Heart right ventricle (tissue), 16 donors: Measurements from ENCODE around the gene PPIP5K1. TPM values are rescaled to one million over a fixed set of nuclear protein-coding genes. Genes with fewer than 3 reads are reported as not detected.
"Not testable (repeated sequence)": the region's sequence is repeated elsewhere in the genome, so short reads cannot be mapped to it uniquely, and the experiment has no call there.

Source experiments
- ATAC-seq, 8 donors: fragments of 200-7000 bp; cut with Tn5 transposase; one replicate each; pipeline ENCODE4 v1.9.1; 2020; ENCODE audit warnings: mild to moderate bottlenecking in 8 of 8, moderate library complexity in 8 of 8, moderate number of reproducible peaks in 1 of 8
- DNase-seq, 2 donors: peaks; one replicate each; pipeline ENCODE4 v3.0.0-alpha.2; 2020
- H3K27ac ChIP-seq, 10 donors: fragments of 200-600 bp; sonication (generic) in 2 of 10; one replicate each; pipeline versions ENCODE4 v1.5.0 to v1.8.0; 2020 to 2022; ENCODE audit warnings: mild to moderate bottlenecking in 3 of 10
- H3K27me3 ChIP-seq, 7 donors: fragments of 200-600 bp; one replicate each; pipeline ENCODE4 v1.8.0; 2021 to 2022; ENCODE audit warnings: mild to moderate bottlenecking in 2 of 7
- H3K36me3 ChIP-seq, 9 donors: fragments of 200-600 bp; sonication (generic) in 1 of 9; one replicate each; pipeline versions ENCODE4 v1.5.0 to v1.8.0; 2020 to 2022; ENCODE audit warnings: mild to moderate bottlenecking in 2 of 9
- H3K4me1 ChIP-seq, 9 donors: fragments of 200-600 bp; sonication (generic) in 1 of 9; one replicate each; pipeline versions ENCODE4 v1.5.0 to v1.8.0; 2020 to 2022; ENCODE audit warnings: mild to moderate bottlenecking in 4 of 9
- H3K4me3 ChIP-seq, 10 donors: fragments of 200-600 bp; sonication (generic) in 2 of 10; one replicate each; pipeline versions ENCODE4 v1.5.0 to v1.8.0; 2020 to 2022; ENCODE audit warnings: mild to moderate bottlenecking in 7 of 10, moderate library complexity in 2 of 10
- H3K9me3 ChIP-seq, 11 donors: fragments of 200-600 bp in 10 of 11; sonication (generic) in 2 of 11; one replicate each; pipeline versions ENCODE4 v1.5.0 to v1.8.0; 2013 to 2022; ENCODE audit warnings: mild to moderate bottlenecking in 2 of 11, control low read depth in 1 of 11, moderate library complexity in 1 of 11
- WGBS, 2 donors: extraction: QIAGEN DNeasy Blood & Tissue Kit; methylation state at CpG; one replicate each; pipeline ENCODE4 v1.1.7; 2013; ENCODE audit warnings: inconsistent platforms in 1 of 2; 5-methylcytosine and 5-hydroxymethylcytosine counted together
- intact Hi-C, 10 donors: fragments of 100-400 bp; cut with DNase I; formaldehyde crosslinking; loops; one replicate each; pipeline versions ENCODE4 v1.11.1 to v1.14.2; 2022
- polyA plus RNA-seq, 2 donors: library from polyadenylated mRNA; stranded (reverse); fragments of 200-250 nt; gene quantifications; one replicate each; pipeline ENCODE4 v1.2.3, GENCODE V29; 2013
- total RNA-seq, 10 donors: library from RNA; stranded (reverse); fragmentation: NEBNext Ultra II Directional in 3 of 10; extraction: Animal tissue kit (Norgen Biotek cat#: 25700) in 3 of 10; gene quantifications; one replicate each; pipeline versions ENCODE4 v1.2.1 to v1.2.4, GENCODE V29; 2021 to 2023
- TF ChIP-seq, protein P1 (sequence below), 9 donors: fragments of 200-600 bp; sonication (generic) in 2 of 9; IDR thresholded peaks; one replicate each; pipeline versions ENCODE4 v1.5.0 to v1.8.0; 2021 to 2022; ENCODE audit warnings: antibody characterized with exemption in 9 of 9, mild to moderate bottlenecking in 5 of 9, moderate library complexity in 1 of 9
- donor health status: Arrhythmogenic right ventricular cardiomyopathy.
- donor health status: ischemic (EF 13 %, LVEDD 7.1; RV severe dilation, severe dysfunction).
- donor health status: healthy with polysubstance abuse.
- donor health status: DM: no; HTN: yes; CAD: no.
- donor health status: DM: no; HTN: no; CAD: no.
- donor health status: ischemic (EF 25% LVEDD 6.9; RV normal size, moderate dysfunction).
- donor health status: ischemic (EF 25% LVEDD 5.7; RV mildly dilated, moderate dysfunction).
- donor health status: healthy.
- donor health status: DM: yes; HTN: yes; CAD: no.
- donor health status: Ischemic cardiomyopathy.
- donor health status: ischemic (EF 35%, LVEDD 5.7; RV mildly dilated, moderate dysfunction).
- donor health status: nonischemic (EF 11% LVEDD 7.7; RV severe dilation, severe dysfunction).
- donor health status: DM: yes; HTN: yes; CAD: no.
- donor health status: PGD.
- donor health status: ischemic (EF 29% LVEDD 5.4; RV normal size, mild dysfunction).
- donor health status: nonischemic (EF 23%, LVEDD 6.1; RV moderate dilation, normal function).

Gene PPIP5K1
- total and polyA plus RNA-seq, 12 donors, result 3.2 to 33.9 (median 16.2) TPM

DNA sequence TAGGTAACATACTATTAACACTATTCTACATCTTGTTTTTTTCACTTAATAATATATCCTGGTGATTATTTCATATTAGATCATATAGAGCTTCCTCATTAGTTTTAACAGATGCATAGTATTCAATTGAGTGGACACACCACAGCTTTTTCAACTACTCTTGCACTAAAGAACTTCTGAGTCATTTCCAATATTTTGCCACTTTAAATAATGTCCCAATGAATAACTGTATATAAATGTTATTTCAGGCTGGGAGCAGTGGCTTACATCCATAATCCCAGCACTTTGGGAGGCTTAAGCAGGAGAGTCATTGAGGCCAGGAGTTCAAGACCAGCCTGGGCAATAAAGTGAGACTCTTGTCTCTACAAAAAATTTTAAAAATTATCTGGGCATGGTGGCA lies 45.7 kb downstream of the PPIP5K1 start:
- Histone ChIP-seq H3K36me3 (peaks cover 0 to 21% (median 3%) of the 10 kb centered on the region in 9 donors), H3K4me1 (no peaks in the 10 kb centered on the region), H3K27me3 (no peaks in the 10 kb centered on the region), H3K27ac (no peak overlapping the region), H3K4me3 (no peak overlapping the region), H3K9me3 (peaks cover 0 to 17% (median 4%) of the 10 kb centered on the region in 11 donors)
- TF ChIP-seq, protein P1, sequence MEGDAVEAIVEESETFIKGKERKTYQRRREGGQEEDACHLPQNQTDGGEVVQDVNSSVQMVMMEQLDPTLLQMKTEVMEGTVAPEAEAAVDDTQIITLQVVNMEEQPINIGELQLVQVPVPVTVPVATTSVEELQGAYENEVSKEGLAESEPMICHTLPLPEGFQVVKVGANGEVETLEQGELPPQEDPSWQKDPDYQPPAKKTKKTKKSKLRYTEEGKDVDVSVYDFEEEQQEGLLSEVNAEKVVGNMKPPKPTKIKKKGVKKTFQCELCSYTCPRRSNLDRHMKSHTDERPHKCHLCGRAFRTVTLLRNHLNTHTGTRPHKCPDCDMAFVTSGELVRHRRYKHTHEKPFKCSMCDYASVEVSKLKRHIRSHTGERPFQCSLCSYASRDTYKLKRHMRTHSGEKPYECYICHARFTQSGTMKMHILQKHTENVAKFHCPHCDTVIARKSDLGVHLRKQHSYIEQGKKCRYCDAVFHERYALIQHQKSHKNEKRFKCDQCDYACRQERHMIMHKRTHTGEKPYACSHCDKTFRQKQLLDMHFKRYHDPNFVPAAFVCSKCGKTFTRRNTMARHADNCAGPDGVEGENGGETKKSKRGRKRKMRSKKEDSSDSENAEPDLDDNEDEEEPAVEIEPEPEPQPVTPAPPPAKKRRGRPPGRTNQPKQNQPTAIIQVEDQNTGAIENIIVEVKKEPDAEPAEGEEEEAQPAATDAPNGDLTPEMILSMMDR (IDR thresholded peaks at IDR 0.05), result no peak
- DNase-seq (no peak), ATAC-seq (no peak)
- intact Hi-C loops, result loop anchor here in 1 of 10 donors (5.0 kb wide), 1 partner anchor 62 kb away; no protein-coding TSS in a partner anchor

DNA sequence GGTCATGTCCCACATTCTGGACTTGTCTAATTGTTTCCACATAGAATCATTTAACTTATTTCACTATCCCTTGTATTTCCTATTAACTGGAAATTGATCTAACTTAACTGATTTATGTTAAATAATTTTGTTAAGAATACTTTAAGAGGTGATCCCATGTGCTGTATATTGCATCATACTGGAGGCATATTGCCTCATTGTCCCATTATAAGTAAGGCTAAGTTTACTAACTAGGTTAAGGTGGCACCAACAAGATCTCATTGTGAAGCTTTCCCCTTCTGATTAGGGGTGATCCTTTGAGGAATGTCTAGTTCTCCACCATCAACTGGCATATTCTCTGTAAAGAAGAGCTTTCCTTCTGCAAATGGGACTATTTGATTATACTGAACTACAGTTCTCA lies 48.2 kb downstream of the PPIP5K1 start:
- Histone ChIP-seq H3K36me3 (peaks cover 0 to 20% (median 0%) of the 10 kb centered on the region in 9 donors), H3K4me3 (no peak overlapping the region), H3K9me3 (peaks cover 0 to 11% (median 4%) of the 10 kb centered on the region in 11 donors), H3K27ac (no peak overlapping the region), H3K27me3 (no peaks in the 10 kb centered on the region), H3K4me1 (no peaks in the 10 kb centered on the region)
- no peak for ATAC-seq
- intact Hi-C loops, result loop anchor here in 1 of 10 donors (5.0 kb wide), 1 partner anchor 59 kb away; no protein-coding TSS in a partner anchor
- DNase-seq, result no peak
- TF ChIP-seq, protein P1 (IDR thresholded peaks at IDR 0.05), result no peak

DNA sequence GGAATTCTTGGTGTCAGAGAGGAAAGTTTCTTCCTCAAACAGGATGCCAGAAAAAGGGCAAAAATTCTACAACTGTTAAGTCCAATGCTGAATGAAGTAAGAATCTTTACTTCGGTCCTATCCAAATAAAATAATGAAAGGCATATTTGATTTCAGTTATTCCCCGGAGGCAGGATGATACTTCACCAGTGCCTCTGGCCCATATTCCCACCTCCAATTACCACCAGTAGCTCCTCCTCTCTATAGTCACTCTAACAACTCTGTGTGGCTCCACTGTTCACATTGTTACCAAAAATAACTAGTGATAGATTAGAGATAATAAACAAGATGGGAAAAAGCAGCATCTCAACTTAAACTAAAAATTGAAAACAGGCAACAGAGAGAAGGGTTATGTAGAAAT lies 51.9 kb downstream of the PPIP5K1 start:
- no peaks in the 10 kb centered on the region for H3K27me3 ChIP-seq
- DNase-seq (no peak), ATAC-seq (no peak)
- no peaks in the 10 kb centered on the region for H3K9me3 ChIP-seq
- H3K27ac ChIP-seq, result no peak overlapping the region
- H3K4me3 ChIP-seq, result no peak overlapping the region
- WGBS, 2 donors, result 73 to 82% methylated on average over 2 of the region's 2 CpGs
- intact Hi-C loops, result no loop called here
- TF ChIP-seq, protein P1 (IDR thresholded peaks at IDR 0.05), result no peak
- no peaks in the 10 kb centered on the region for H3K4me1 ChIP-seq
- peaks cover 0 to 42% (median 6%) of the 10 kb centered on the region in 9 donors for H3K36me3 ChIP-seq

DNA sequence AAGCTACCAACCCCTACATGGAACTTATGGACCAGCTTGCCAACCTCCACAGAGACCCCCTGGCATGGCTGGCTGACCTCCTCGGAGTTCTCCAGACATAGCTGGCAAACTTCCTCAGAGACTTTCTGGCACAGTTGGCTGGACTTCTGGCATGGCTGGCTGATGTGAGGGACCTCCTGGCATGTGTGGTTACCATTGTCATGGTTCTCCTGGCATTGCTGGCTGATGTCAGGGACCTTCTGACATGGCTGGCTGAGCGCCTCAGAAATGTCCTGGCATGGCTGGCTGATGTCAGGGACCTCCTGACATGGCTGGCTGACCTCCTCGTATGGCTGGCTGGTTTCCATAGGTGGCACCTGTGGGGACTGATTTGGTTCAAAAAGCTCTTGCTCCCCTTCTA lies 55.1 kb downstream of the PPIP5K1 start:
- peaks cover 0 to 42% (median 6%) of the 10 kb centered on the region in 9 donors for H3K36me3 ChIP-seq
- no peaks in the 10 kb centered on the region for H3K9me3 ChIP-seq
- no peak overlapping the region for H3K27ac ChIP-seq
- WGBS, 2 donors, result 86 to 88% methylated on average over 3 of the region's 3 CpGs
- H3K27me3 ChIP-seq, result no peaks in the 10 kb centered on the region
- ATAC-seq (no peak), DNase-seq (no peak)
- TF ChIP-seq, protein P1 (IDR thresholded peaks at IDR 0.05), result no peak
- H3K4me3 ChIP-seq, result no peak overlapping the region
- peaks cover 0 to 10% (median 0%) of the 10 kb centered on the region in 9 donors for H3K4me1 ChIP-seq
- intact Hi-C loops, result no loop called here

DNA sequence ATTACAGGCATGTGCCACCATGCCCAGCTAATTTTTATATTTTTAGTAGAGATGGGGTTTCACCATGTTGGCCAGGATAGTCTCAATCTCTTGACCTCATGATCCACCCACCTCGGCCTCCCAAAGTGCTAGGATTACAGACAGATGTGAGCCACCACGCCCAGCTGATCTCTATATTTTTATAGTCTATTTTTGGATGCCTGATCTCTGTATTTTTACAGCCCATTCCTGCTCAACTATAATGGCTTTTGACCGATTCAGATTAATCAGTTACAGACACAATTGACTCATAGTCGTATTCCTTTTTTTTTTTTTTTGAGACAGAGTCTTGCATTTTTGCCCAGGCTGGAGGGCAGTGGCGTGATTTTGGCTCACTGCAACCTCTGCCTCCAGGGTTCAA lies 57.2 kb downstream of the PPIP5K1 start:
- intact Hi-C loops, H3K27ac ChIP-seq, DNase-seq, H3K4me3 ChIP-seq, H3K9me3 ChIP-seq, ATAC-seq, H3K27me3 ChIP-seq: not testable (repeated sequence)
- Histone ChIP-seq H3K36me3 (peaks cover 0 to 32% (median 6%) of the 10 kb centered on the region in 9 donors), H3K4me1 (peaks cover 0 to 10% (median 0%) of the 10 kb centered on the region in 9 donors)
- WGBS, 2 donors, result 87 to 92% methylated on average over 5 of the region's 5 CpGs
